ENCODE results near the gene GJA3.

GRCh38 chr13:20102525-20103180 is 58.2 kb downstream of the GJA3 start:
- TF ChIP-seq CTCF (IDR thresholded peaks at IDR 0.05; ENCODE audit: low read depth, low read length) (no peak), EZH2phosphoT487 (IDR thresholded peaks at IDR 0.05; ENCODE audit: low read depth) (no peak)

All from OCI-LY3 (cell line).